ENCODE data around the gene PLIN1. TPM values are rescaled to one million over a fixed set of nuclear protein-coding genes. Genes with fewer than 3 reads are reported as not detected.
A peak's percentile ranks its signal among the peaks of the same experiment; 100 is the strongest.

Gene PLIN1
- total and polyA plus RNA-seq, 7 donors, result 0.95 to 49.6 (median 1.8) TPM

GRCh38 chr15:89652666-89653065, 26.5 kb downstream of the PLIN1 start:
- H3K4me1 ChIP-seq, result peaks cover 0 to 20% (median 14%) of the 10 kb centered on the region in 4 donors
- no peak overlapping the region for H3K4me3 ChIP-seq
- DNase-seq, result peak; percentile 47
- no peak overlapping the region for H3K27ac ChIP-seq
- intact Hi-C loops (cut with DNase I), result no loop called here
- 86 to 87% methylated on average over 16 of the region's 16 CpGs for WGBS, 2 donors
- no peaks in the 10 kb centered on the region for H3K27me3 ChIP-seq
- no peak for TF ChIP-seq POLR2A (IDR thresholded peaks at IDR 0.05)
- TF ChIP-seq POLR2AphosphoS5 (IDR thresholded peaks at IDR 0.05), result no peak
- TF ChIP-seq, protein P1, sequence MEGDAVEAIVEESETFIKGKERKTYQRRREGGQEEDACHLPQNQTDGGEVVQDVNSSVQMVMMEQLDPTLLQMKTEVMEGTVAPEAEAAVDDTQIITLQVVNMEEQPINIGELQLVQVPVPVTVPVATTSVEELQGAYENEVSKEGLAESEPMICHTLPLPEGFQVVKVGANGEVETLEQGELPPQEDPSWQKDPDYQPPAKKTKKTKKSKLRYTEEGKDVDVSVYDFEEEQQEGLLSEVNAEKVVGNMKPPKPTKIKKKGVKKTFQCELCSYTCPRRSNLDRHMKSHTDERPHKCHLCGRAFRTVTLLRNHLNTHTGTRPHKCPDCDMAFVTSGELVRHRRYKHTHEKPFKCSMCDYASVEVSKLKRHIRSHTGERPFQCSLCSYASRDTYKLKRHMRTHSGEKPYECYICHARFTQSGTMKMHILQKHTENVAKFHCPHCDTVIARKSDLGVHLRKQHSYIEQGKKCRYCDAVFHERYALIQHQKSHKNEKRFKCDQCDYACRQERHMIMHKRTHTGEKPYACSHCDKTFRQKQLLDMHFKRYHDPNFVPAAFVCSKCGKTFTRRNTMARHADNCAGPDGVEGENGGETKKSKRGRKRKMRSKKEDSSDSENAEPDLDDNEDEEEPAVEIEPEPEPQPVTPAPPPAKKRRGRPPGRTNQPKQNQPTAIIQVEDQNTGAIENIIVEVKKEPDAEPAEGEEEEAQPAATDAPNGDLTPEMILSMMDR (IDR thresholded peaks at IDR 0.05), result no peak
- no peak for TF ChIP-seq EP300 (IDR thresholded peaks at IDR 0.05)
- no peaks in the 10 kb centered on the region for H3K9me3 ChIP-seq
- peaks cover 0 to 4% (median 0%) of the 10 kb centered on the region in 4 donors for H3K36me3 ChIP-seq

GRCh38 chr15:89652131-89652530, 27.0 kb downstream of the PLIN1 start:
- peak; percentile 45 for DNase-seq
- WGBS, 2 donors, result 79 to 84% methylated on average over 7 of the region's 7 CpGs
- no peaks in the 10 kb centered on the region for H3K9me3 ChIP-seq
- H3K4me1 ChIP-seq, result peaks cover 0 to 23% (median 15%) of the 10 kb centered on the region in 4 donors
- H3K27me3 ChIP-seq, result no peaks in the 10 kb centered on the region
- H3K4me3 ChIP-seq, result no peak overlapping the region
- H3K36me3 ChIP-seq, result peaks cover 0 to 4% (median 0%) of the 10 kb centered on the region in 4 donors
- no peak for TF ChIP-seq EP300 (IDR thresholded peaks at IDR 0.05)
- TF ChIP-seq, protein P1 (IDR thresholded peaks at IDR 0.05), result no peak
- TF ChIP-seq POLR2AphosphoS5 (IDR thresholded peaks at IDR 0.05), result no peak
- TF ChIP-seq POLR2A (IDR thresholded peaks at IDR 0.05), result no peak
- intact Hi-C loops (cut with DNase I), result no loop called here
- H3K27ac ChIP-seq, result no peak overlapping the region

DNA sequence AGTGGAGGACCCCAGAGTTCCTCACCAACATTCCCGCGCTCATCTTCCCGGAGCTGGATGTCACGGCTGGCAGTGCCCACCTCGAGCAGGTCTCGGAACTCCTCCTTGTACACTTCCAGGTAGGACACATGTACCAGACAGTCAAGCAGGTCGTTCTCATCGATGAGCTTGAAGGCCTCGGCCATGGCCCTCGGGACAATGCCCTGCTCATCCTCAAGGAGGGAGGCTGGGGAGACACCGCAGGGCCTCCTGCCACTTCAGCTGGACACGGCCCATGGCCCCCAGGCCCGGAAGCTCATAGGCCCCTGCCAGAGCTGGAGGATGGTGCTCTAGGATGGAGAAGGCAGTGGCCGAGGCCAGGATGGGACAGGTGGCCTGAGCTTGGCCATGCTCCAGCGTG, 29.5 kb downstream of the PLIN1 start:
- Histone ChIP-seq H3K9me3 (no peaks in the 10 kb centered on the region), H3K36me3 (peaks cover 0 to 8% (median 0%) of the 10 kb centered on the region in 4 donors), H3K27ac (no peak overlapping the region), H3K4me3 (no peak overlapping the region), H3K27me3 (no peaks in the 10 kb centered on the region), H3K4me1 (peaks cover 0 to 15% (median 8%) of the 10 kb centered on the region in 4 donors)
- peak; percentile 61 for DNase-seq
- 94 to 95% methylated on average over 15 of the region's 15 CpGs for WGBS, 2 donors
- intact Hi-C loops (cut with DNase I), result no loop called here
- TF ChIP-seq POLR2AphosphoS5 (IDR thresholded peaks at IDR 0.05), result no peak
- TF ChIP-seq EP300 (IDR thresholded peaks at IDR 0.05), result no peak
- TF ChIP-seq, protein P1 (IDR thresholded peaks at IDR 0.05), result no peak
- TF ChIP-seq POLR2A (IDR thresholded peaks at IDR 0.05), result no peak

DNA sequence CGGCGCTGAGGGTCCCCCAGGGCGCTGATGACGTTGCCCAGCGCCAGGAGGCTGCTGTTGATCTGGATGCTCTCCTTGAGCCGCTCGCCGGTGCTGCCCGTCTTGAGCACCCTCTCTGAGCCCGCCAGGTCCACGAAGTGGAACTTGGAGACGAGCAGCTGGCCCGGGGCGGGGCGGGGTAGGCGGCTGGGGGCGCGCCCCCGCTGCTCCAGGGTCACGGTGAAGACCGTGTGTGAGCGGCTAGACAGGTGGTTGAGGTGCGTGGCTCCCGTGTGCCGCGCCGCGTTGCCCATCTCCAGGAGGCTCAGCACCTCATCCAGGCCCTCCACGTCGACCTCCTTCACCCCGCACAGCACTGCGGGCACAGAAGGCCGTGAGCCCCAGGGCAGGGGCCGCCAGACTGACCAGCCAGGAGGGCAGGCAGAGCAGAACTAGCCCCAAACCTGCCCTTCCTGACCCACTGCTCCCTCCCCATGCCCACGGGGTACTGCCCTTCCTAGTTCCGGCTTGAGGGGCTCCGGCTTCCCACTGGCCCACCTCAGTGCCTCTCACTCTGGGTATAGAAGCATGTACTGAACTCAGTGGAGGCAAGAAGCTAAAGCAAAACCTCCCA, 30.0 kb downstream of the PLIN1 start:
- 95 to 97% methylated on average over 37 of the region's 37 CpGs for WGBS, 2 donors
- no peak for TF ChIP-seq POLR2A (IDR thresholded peaks at IDR 0.05)
- TF ChIP-seq, protein P1 (IDR thresholded peaks at IDR 0.05), result no peak
- no peak for TF ChIP-seq POLR2AphosphoS5 (IDR thresholded peaks at IDR 0.05)
- no peak for TF ChIP-seq EP300 (IDR thresholded peaks at IDR 0.05)
- Histone ChIP-seq H3K9me3 (no peaks in the 10 kb centered on the region), H3K27ac (no peak overlapping the region), H3K4me1 (peaks cover 0 to 9% (median 2%) of the 10 kb centered on the region in 4 donors), H3K4me3 (no peak overlapping the region), H3K27me3 (no peaks in the 10 kb centered on the region), H3K36me3 (peaks cover 0 to 8% (median 0%) of the 10 kb centered on the region in 4 donors)
- peak; percentile 55 for DNase-seq
- intact Hi-C loops (cut with DNase I), result no loop called here

Measured in sigmoid colon (tissue), 7 donors.